GM12874 (cell line): ENCODE measurements around the gene MSI2.

Experiments
- TF ChIP-seq, protein P1 (sequence below): IDR thresholded peaks from 2 replicates; pipeline ENCODE4 v1.5.1; 2011; ENCODE audit warnings: low read depth, mild to moderate bottlenecking, control low read depth, low read length, moderate library complexity; ENCODE audit not compliant: insufficient read depth

The MSI2 gene

DNA sequence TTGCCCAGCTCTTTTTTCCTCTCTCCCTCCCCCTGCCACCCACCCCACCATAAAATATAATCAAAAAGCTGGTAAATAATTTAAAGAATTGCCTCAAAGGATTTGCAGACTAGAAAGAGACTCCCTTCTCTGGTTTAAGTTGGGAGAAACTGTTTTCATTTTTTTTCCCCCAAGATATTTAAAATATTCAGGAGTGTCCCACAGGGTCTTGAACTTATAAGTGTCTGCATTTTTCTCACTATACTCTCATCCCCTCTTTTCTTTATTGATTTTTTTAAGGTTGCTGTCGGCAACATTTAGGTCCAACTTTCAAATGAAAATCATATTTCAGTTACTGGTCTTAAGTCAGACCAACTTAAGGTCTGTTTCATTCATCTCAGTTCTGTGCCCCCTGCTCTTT, 210.2 kb downstream of the MSI2 start:
- TF ChIP-seq, protein P1, sequence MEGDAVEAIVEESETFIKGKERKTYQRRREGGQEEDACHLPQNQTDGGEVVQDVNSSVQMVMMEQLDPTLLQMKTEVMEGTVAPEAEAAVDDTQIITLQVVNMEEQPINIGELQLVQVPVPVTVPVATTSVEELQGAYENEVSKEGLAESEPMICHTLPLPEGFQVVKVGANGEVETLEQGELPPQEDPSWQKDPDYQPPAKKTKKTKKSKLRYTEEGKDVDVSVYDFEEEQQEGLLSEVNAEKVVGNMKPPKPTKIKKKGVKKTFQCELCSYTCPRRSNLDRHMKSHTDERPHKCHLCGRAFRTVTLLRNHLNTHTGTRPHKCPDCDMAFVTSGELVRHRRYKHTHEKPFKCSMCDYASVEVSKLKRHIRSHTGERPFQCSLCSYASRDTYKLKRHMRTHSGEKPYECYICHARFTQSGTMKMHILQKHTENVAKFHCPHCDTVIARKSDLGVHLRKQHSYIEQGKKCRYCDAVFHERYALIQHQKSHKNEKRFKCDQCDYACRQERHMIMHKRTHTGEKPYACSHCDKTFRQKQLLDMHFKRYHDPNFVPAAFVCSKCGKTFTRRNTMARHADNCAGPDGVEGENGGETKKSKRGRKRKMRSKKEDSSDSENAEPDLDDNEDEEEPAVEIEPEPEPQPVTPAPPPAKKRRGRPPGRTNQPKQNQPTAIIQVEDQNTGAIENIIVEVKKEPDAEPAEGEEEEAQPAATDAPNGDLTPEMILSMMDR: no peak

- TF ChIP-seq, protein P1: no peak
These were observed 210.9 kb downstream of the MSI2 start for GRCh38 chr17:57467226-57467625.

DNA sequence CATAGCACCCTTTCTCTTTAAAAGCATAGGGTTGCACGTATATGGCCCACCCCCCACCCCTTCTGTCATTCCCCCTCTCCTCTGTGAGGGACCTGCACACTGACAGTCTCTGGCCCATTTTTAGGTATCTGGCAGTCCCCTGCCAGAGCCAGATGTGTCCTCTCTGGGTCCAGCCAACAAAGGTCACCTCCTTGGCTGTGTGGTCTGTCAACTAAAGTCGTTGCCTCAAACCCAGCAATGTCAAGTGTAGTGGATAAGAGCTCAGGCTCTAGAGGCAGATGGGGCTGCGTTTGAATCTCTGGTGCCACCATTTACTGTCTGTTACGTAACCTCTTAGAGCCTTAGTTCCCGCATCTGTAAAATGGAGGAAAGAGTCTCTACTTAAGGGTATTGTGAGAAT, 211.5 kb downstream of the MSI2 start:
- TF ChIP-seq, protein P1: no peak

GRCh38 chr17:57468932-57469775, 212.8 kb downstream of the MSI2 start:
- TF ChIP-seq, protein P1: no peak

DNA sequence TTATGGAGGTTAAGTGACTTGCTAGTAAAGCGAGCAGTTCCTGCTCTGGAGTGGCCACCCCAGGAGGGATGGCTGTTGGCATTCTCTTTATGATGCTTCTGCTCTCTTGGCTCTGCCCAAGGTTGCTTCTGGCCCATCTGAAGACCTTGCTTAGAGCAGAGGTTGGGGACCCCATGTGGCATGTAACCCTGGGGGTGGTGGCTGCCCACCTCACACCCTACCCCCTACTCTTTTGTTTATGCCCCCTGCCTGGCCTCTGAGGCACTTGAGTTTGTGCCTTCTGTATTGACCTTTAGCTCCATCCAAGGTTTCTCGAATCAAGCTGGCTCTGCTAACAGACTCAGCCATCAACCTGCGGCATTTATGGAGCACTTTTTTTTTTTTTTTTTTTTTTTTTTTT, 214.6 kb downstream of the MSI2 start:
- TF ChIP-seq, protein P1: no peak

DNA sequence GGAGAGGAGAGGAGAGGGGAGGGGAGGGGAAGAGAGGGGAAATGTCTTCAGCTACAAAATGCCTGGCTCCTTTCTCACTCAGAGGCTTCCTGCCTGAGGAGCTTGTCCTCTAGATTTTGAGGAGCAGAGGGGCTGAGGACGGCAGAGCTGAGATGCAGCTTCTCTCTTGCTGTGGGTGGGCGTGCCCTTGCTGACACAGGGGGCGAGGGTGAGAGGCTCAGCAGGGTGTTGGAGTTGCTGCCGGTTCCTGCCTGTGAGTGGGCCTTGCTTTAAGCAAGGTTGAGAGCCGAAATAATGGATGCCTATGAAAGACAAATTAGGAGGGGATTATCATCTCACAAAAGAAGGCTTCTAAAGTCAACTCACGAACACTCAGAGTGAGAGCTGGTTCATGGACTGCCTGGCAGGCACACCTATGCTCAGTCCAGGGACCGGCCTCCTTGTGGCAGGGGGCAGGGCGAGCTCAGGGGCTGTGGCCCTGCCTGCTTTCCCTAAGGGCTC, 215.6 kb downstream of the MSI2 start:
- TF ChIP-seq, protein P1: no peak

DNA sequence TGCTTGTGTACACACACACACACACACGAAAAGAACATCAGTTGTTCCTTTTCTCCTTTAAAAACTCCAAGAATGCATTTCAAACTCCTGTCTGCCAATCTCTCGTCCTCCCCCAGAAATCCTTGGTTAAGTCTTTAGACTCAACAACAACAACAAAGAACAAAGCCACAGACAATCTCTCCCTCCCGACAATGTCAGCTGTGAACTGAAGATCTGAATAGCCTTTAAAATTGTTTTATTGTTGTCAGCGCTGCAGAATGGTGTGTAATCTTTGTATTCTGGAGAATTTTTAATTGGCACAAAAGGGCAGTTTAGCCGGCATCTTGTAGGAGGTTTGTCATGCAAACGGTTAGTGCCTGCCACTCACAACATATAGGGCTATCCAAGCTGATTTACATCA, 219.5 kb downstream of the MSI2 start:
- TF ChIP-seq, protein P1: no peak
